ENCODE measurements around the gene RRAS2. TPM values are rescaled to one million over a fixed set of nuclear protein-coding genes. Genes with fewer than 3 reads are reported as not detected.
"Not testable (repeated sequence)": the region's sequence is repeated elsewhere in the genome, so short reads cannot be mapped to it uniquely, and the experiment has no call there.

The RRAS2 gene
- total and polyA plus RNA-seq, 9 of the 15 experiments (the other 6 are each of a cell fraction or from before 2014, with no cell fraction given): 9.4 to 47.5 (median 37.6) TPM

- TF ChIP-seq MAZ (CRISPR knock-in tag; conservative IDR thresholded peaks at IDR 0.05 in 1 of 2, IDR thresholded peaks at IDR 0.05 in 1 of 2) (no peak), HINFP (tag; conservative IDR thresholded peaks at IDR 0.05; ENCODE audit: low read depth) (no peak), CBX8 (IDR thresholded peaks at IDR 0.05; ENCODE audit: borderline replicate concordance, extremely low read depth, low read depth, low read length, poor library complexity, severe bottlenecking) (no peak), KLF1 (tag; IDR thresholded peaks at IDR 0.05) (no peak)
- TF ChIP-seq, protein P1, sequence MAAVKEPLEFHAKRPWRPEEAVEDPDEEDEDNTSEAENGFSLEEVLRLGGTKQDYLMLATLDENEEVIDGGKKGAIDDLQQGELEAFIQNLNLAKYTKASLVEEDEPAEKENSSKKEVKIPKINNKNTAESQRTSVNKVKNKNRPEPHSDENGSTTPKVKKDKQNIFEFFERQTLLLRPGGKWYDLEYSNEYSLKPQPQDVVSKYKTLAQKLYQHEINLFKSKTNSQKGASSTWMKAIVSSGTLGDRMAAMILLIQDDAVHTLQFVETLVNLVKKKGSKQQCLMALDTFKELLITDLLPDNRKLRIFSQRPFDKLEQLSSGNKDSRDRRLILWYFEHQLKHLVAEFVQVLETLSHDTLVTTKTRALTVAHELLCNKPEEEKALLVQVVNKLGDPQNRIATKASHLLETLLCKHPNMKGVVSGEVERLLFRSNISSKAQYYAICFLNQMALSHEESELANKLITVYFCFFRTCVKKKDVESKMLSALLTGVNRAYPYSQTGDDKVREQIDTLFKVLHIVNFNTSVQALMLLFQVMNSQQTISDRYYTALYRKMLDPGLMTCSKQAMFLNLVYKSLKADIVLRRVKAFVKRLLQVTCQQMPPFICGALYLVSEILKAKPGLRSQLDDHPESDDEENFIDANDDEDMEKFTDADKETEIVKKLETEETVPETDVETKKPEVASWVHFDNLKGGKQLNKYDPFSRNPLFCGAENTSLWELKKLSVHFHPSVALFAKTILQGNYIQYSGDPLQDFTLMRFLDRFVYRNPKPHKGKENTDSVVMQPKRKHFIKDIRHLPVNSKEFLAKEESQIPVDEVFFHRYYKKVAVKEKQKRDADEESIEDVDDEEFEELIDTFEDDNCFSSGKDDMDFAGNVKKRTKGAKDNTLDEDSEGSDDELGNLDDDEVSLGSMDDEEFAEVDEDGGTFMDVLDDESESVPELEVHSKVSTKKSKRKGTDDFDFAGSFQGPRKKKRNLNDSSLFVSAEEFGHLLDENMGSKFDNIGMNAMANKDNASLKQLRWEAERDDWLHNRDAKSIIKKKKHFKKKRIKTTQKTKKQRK (IDR thresholded peaks at IDR 0.05; ENCODE audit: borderline replicate concordance, low read depth, low read length): no peak
Measured at GRCh38 chr11:14345668-14346067, 13.3 kb downstream of the RRAS2 start (continued).

GRCh38 chr11:14345016-14345415 is 14.0 kb downstream of the RRAS2 start:
- H2AFZ ChIP-seq (ENCODE audit: low read depth, low read length); H3K9ac ChIP-seq (ENCODE audit: insufficient read depth in 1 of 2, low read depth in 2 of 2, low read length in 2 of 2); H3K27me3 ChIP-seq (ENCODE audit: control insufficient read depth in 2 of 2, insufficient read depth in 2 of 2, low read length in 2 of 2); in situ Hi-C loops (cut with MboI); intact Hi-C loops (cut with micrococcal nuclease); H3K4me1 ChIP-seq (replicated peaks in 1 of 2; ENCODE audit: control insufficient read depth in 2 of 2, insufficient read depth in 2 of 2, low read length in 2 of 2); ATAC-seq; H3K36me3 ChIP-seq (ENCODE audit: control insufficient read depth, insufficient read depth, low read length); DNase-seq (ENCODE audit: extremely low read depth in 1 of 4, low spot score in 3 of 4); BruUV-seq (replicated peaks); H3K9me3 ChIP-seq (replicated peaks; ENCODE audit: control insufficient read depth, insufficient read depth, low read depth, low read length); H4K20me1 ChIP-seq (replicated peaks; ENCODE audit: control insufficient read depth, insufficient read depth, low read length); CTCF ChIA-PET (ENCODE audit: low intra/inter-chr PET ratio); H3K4me3 ChIP-seq; H3K4me2 ChIP-seq (ENCODE audit: insufficient read depth, low read length); H3K9me1 ChIP-seq (ENCODE audit: control insufficient read depth, insufficient read depth, low read length); FAIRE-seq; H3K27ac ChIP-seq (ENCODE audit: extremely low read depth, low read depth, low read length): not testable (repeated sequence)
- 79% methylated on average over 5 of the region's 5 CpGs for WGBS (ENCODE audit: insufficient coverage, low coverage, missing lambda C conversion rate)
- POLR2A ChIA-PET: interaction anchor here (1.8 kb wide), 1 partner anchor 11 kb away, joined by 4 read pairs; no protein-coding TSS in a partner anchor
- peaks cover 83% of the 10 kb centered on the region for H3K79me2 ChIP-seq (ENCODE audit: control insufficient read depth, insufficient read depth, low read length)
